Hypothalamus (tissue), 51 donors: Measurements from ENCODE around the gene SDHB.

Source experiments
- DNase-seq, 51 donors: peaks; one replicate each; lab custom pipeline; 2025; lab: John Stamatoyannopoulos, UW

Gene SDHB

DNA sequence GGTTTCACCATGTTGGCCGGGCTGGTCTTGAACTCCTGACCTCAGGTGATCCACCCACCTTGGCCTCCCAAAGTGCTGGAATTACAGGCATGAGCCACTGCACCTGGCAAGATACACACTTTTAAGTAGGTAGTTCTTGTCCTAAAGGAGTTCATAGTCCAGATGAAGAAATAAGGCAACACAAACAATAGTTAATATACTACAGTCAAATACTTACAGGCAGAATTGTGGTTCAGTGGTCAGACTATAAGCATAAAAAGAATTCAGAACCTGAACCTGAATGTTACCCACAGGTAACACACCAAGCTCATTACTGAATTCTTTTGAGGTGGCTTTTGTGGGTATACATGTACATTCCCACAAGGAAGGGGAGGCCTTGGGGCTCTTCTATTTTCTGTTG, 1.8 kb downstream of the SDHB start:
- no peak for DNase-seq

DNA sequence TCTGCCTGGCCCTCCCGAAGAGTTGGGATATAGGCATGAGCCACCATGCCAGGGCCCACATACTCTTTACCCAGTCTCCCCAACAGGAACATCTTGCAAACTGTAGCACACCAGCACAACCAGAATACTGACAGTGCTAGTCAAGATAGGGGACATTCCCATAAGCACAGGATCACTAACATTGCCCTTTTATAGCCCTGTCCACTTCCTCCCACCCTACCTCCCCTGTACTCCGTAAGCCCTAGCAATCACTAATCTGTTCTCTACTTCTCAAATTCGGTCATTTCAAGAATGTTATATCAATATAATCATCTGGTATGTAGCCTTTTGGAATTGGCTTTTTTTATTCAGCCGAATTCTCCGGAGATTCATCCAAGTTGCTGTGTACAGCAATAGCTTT, 5.9 kb downstream of the SDHB start:
- DNase-seq = no peak

DNA sequence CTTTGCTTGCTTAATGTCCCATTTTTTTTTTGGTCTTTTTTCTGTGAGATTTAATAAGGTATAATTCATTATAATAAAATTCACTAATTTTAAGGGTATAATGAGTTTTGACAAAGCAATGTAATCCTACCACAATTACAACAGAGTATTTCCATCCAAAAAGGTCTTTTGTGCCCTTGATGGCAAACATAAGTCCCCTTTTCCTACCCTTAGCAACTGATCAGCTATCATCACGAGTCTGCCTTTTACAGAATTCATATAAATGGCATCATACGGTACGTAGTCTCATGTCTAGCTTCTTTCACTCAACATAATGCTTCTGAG, 7.5 kb downstream of the SDHB start:
- DNase-seq = no peak

DNA sequence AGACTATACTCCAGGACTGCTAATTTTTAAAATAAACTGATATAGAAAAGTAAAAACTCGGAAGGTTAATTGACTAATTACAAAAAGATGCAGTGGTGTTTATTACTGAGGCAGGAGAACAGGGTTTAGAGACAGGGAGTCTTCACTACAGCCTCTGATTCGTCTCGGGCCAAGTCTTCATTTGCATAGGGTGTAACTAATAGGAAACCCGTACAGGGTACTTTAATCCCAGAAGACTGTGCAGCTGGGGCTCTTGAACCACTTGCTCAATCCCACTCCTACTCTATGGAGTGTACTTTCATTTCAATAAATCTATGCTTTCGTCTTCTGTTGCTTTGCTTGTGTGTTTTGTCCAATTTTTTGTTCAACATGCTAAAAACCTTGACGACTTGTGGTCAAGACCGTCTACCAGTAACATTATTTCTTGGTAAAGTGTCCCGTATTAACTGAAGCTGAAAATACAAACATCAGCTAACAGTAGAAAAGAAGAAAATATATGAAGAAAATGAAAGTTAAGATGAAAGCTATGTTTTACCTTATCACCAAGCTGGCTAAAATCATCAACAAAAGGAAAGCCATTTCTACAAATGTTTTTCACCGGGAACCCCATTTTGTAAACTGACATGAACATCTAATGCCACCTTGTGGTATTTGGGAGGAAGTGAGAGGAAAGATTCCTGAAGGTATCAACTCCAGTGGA, 8.0 kb downstream of the SDHB start:
- peak in 1 of 51 donors; percentile 40 for DNase-seq

DNA sequence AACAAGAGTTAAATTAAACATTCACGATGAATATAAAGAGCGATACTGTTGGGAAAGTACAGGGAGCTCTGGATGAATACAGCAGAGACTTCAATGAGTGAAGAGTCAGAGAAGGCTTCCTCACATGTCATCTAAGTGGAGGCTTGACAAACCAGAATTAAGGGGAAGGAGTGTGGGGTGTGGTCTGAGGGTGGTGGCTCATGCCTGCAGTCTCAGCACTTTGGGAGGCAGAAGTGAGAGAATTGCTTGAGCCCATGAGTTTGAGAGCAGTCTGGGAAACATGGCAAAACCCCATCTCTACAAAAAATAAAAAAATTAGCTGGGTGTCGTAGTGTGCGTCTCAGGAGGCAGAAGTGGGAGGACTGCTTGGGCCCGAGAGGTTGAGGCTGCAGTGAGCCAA, 8.7 kb downstream of the SDHB start:
- DNase-seq = no peak

DNA sequence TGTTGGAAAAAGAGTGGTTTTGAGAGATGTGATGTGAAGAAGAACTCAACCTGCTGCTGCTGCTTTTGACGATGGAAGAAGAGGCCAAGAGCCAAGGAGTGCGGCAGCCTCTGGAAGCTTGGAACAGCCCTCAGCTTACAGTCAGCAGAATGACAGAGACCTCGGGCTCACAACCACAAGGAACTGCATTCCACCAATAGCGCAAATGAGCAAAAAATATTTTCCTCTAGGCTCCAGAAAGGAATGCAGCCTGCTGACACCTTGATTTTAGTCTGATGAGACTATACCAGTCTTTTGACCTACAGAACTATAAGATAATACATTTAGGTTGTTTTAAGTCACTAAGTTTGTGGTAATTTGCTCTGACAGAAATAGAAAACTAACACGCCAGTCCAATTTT, 10.2 kb downstream of the SDHB start:
- no peak for DNase-seq

DNA sequence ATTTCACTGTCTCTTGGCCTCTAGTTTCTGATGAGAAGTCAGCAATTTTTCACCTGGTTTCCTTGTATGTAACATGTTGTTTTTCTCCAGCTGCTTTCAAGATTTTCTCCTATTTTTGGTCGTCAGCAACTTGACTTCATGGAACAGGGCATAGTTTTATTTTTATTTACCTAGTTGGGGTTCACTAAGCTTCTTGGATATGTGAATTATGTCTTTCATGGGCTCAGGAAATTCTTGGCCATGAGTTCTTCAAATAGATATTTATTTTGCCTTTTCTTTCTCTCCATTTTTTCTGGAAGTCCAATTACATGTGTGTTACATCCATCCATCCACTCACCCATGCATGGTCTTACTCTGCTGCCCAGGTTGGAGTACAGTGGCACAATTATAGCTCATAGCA, 13.7 kb downstream of the SDHB start:
- DNase-seq = no peak

DNA sequence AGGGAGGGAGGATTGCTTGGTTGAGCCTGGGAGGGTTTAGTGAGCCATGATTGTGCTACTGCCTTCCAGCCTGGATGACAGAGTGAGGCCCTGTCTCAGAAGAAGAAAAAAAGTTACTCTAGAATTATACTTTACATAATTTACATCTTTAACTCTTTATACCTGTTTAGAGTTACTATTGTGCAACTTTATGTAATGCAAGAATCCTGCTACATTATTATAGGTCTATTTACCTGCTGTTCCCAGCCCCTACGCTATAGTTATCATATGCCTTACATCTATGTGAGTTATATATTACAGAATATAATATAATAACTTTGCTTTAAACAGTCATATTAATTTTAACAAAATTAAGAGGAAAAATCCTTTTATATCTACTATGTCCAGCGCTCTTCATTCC, 14.3 kb downstream of the SDHB start:
- DNase-seq = no peak

DNA sequence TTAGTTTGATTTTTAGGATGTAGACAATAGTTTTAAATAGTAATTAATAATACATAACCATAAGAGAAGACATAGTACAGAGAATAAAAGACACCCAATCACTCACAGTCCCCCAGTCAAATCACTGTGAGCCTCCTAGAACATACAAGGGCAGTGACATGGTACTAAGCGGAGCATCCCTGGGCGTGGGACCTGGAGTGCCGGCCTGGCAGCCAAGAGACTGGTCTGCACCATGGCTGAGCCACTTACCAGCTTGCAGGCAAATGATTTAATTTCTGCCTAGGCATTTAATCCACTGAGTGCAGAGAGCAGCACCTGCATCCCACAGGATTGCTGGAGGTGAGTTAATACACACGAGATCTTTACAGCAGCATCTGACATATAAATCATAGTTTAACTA, 20.4 kb downstream of the SDHB start:
- no peak for DNase-seq

DNA sequence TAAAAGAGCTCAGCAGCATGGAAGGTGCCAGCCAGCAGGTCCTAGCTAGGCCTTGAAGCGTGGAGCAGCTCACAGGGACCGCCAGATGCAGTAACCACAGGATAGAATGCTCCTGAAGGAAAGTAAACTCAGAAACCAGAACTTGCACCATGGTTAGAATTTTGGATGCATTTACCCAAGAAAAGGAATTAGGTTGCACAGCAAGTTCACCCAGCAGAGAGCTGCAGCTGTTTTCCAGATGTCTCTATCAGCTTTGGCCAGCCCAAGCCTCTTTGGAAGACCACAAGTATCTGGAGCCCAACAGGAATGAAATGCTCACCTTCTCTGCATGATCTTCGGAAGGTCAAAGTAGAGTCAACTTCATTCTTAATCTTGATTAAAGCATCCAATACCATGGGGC, 21.1 kb downstream of the SDHB start:
- no peak for DNase-seq

DNA sequence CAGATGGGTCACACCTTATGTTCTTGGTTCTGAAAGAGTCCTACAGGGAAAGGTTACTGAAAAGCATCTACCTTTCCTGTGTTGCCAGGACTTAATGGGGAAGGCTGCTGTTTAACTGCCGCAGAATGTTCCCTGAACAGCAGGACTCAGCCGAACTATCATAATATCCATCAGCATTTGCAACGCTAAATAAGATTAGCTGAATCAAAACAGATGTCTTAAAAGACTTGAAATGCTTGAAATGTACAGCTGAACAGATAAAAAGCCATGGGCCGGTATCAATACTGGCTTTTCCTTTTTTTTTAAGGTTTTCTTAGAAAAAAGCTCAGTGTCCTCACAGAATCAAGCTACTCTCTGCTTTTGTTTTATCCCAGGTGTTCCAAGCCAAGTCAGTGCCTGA, 22.4 kb downstream of the SDHB start:
- DNase-seq = no peak

DNA sequence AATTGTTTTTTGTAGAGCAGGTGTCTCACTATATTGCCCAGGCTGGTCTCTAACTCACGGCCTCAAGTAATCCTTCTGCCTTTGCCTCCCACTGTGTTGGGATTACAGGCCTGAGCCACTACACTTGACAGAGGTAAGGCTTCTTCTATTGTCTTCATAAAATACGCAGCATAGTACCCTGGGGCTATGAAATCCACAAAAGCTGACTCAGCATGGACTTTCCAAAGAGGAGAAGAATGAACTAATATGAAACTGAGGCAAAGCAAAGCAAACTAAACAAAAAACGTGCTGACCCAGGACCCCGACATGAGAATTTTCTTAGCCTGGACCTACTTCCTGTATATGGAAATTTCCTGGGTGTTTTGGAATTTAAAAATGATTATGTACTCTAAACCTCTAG, 23.6 kb downstream of the SDHB start:
- DNase-seq = no peak

DNA sequence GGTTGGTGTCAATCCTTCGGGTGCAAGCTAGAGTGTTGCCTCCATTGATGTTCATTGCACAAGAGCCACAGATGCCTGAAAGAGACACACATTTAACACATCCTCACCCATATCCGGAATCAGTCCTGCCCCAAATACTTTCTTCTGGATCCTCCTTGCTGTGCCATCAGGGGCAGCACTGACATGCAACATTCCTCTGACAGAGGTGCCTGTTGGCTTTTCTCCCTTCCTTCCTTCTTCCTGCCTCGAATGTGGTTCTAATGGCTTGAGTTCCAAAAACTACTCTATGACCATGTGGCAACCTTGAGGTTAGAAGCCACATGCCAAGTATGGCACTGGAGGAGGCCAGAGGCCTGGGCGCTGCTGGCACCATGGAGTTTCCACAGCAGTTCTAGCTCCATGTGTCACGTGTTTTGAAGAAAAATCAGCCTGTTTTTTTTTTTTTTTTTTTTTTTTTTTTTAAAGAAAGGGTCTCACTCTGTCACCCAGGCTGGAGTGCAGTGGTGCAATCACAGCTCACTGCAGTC, 25.1 kb downstream of the SDHB start:
- no peak for DNase-seq

DNA sequence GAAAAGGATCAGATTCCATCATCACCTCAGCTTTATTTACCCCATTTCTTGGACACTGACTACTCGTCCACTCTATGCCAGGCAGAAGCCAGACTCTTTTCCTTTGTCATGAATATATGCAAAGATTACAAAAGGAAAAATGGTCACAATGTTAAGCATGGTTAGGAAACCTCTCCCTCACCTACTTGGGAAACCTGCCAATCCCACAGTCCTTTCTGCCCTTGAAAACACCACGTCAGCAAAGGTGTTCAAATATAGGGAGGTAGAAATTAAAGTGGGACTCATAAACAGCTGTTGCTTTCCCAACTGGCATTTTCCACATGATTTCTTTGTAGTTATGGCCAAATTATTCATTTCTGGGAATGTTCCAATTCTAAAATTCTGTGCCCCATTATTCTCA, 25.9 kb downstream of the SDHB start:
- no peak for DNase-seq

DNA sequence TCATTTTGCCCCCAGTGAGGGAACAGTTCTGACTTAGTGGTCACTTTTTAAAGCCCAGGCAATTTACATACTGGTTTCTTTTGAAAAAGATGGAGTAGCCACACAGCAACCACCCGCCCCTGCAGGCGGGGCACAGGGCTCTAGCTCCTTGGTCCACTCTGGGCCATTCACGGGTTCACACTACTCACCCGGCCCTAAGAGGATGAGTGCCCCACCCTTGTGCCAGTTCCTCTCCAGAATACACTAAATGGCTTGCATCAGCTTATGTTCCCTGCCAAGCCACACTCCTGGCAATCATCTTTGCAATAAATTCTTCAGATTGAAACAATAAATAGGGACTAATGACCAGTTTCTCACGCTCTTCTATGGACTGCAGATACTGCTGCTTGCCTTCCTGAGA, 26.4 kb downstream of the SDHB start:
- DNase-seq = no peak

DNA sequence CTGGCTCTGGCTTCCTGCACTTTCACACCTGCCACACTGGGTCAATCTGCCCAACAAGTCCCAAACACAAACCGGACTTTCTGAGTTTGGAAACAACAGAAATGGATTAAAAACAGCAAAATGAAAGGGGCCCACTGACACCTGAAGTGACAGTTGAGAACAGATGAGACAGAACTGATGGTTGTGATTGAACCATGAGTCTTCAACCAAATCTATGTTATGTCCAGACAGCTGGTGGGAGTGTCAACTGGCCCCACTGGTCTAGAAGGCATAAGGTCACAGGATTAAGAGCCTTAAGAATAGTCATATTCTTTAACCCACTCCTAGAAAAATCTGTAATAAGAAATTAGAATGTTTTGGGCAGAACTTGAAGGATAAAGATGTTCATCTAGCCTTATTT, 29.1 kb downstream of the SDHB start:
- no peak for DNase-seq

DNA sequence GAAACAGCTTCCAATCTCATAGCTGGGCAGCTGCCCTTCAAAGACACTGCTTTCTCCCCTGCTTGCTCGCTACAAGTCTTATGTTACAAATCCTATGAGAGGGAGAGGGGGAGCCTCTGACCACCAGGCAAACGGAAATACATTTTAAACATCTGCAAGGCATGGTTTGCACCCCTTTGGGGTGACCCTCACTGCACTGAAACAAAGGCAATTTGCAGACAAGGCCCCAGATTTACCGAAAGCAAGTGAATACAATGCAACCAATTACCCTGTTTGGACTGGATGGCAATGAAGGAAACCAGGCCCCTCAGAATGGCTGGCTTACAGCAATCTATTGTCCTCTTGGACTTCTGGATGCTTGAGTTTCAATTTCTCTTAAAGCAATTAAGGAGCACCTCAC, 30.3 kb downstream of the SDHB start:
- no peak for DNase-seq

DNA sequence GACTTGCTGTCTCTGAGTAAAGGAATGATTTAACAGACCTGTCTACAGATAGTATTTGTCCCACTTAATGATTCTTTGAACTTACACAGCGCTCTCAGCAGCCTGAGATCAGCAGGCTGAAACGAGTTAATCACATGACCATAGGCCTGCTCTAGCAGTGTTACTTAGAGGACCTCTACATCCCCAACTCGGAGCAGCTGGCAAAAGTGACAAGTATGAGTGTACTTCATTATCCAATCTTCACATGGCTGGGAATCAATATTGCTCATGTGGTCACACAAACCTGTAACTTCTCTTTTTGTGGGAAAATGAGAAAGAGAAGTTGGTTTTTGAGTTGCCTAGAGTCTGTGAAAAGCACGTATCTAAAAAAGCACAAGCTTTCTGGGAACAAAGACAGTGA, 30.7 kb downstream of the SDHB start:
- no peak for DNase-seq

DNA sequence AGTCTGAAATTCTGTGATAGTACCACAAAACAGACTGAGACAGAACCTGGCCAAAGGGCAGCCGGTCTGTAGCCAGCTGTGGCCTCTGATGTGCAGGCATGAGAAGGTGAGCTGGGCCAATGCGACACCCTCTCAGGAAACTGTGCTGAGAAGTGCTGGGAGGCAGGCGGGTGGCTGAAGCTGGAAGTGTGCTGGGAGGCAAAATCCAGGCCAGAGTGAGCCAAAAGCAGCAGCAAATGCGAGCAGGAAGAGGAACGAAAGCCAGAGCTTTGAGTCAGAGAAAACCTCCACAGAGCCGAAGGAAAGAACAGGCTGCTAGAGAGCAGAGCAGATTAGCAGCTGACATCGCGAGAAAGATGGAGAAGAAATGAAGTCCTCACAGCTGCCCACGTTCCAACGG, 31.9 kb downstream of the SDHB start:
- no peak for DNase-seq

DNA sequence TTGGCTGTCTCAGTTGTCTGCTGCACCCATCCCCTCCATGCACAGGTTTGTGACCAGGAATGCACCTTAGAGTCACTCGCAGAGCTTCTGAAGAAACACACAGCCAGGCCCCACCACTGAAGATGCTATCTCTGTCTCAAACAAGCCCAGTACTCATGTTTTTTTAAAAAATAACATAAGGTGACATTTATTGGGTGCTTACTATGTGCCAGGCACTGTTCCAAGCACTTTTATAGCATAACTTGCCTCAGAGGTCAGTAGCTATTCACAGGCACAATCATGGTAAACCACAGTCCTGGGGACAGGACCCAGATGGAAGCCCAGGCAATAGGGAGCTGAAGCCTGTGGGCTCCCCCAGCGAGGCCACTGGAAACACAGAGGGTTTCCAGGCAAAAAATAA, 33.3 kb downstream of the SDHB start:
- no peak for DNase-seq

DNA sequence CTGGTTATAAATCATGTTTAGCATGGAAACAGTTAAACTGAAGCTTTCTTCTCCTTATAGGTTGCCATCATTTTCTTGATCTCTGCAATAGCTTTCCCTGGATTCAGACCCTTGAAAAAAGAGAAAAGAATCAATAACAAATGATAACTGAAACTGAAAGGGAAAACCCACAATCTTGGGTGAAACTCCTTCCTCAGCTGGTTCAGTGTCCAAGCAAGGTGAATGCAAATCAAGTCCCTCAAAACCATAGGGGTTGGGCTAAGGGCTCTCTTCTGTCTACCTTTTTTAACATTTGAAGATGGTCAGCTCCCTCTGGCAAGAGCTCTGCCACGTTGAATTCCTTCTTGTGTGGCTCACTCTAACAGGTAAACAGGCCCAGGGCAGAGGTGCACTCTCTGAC, 35.0 kb downstream of the SDHB start:
- no peak for DNase-seq

DNA sequence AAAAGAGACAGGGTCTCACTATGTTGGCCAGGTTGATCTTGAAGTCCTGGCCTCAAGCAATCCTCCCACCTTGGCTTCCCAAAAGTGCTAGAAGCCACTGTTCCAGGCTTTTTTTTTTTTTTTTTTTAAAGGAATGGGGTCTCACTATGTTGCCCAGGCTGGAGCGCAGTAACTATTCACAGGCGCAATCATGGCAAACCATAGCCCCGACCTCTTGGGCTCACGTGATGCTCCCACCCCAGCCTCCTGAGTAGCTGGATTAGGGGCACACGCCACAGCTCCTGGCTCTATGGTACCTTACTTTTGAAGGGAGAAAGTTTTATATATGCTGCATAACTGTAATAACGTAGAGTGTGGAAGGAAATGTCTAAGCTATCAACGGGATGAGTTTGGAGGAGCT, 36.4 kb downstream of the SDHB start:
- no peak for DNase-seq

DNA sequence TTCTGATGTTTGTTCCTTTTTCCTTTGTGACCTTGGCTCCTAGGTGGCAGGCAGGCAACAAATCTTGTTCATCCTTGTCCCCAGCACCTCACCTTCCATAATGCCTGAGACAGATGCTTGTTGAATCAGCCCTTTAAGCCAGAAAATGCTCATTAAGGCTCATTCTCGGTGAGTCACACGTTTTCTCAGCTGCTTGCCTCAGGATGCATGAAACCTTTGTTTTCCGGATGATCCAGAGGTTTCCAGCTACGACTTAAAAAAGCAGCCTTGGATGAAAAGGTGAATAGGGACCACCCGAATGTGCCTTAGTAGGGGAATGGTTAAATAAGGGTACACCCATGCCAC, 37.5 kb downstream of the SDHB start:
- DNase-seq = peak in 2 of 51 donors; percentile 3 to 28
